Measurements from ENCODE around the gene DAAM2.

DAAM2 gene

DNA sequence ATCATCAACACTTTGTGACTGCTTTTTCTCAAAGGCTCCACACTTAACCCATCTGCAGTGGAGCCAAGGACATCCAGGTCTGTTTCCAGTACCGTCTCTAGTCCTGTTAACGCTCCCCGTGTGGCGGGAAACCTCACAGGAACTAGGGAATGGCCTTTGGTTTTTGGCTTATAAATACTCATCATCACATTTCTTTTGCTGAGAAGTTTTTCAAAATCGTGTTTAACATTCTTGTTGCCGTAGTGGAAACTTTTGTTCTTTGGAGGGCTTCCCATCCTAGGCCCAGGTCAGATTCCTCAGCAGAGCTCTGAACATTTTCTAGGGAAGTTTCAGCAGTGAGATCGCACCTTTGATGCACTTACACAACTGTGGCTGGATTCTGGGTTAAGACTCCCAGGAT is 24.6 kb downstream of the DAAM2 start:
- no peak for DNase-seq
- TF ChIP-seq POLR2A (IDR thresholded peaks at IDR 0.05; ENCODE audit: low read length) (no peak), GATA1 (IDR thresholded peaks at IDR 0.05; ENCODE audit: low read depth, low read length) (no peak)

DNA sequence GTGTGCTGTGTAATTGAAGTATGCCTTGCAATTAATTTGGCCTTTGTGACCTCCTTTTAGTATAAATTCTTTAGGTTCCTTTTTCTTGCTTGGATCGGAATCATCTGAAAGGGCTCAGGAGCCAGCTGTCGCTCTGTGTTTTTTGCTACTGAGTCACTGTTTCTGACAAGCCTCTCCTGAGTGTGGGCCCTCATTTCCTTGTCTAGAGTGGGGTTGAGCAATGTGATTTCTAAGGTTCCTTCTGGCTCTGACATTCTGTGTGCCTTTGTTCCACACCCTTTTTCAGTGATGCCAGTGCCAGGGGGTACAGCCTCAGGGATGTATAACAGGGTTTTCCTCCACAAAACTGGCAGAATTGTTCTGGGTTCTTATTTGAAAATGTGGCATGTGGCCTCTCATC is 26.5 kb downstream of the DAAM2 start:
- TF ChIP-seq POLR2A (IDR thresholded peaks at IDR 0.05; ENCODE audit: low read length) (no peak), GATA1 (IDR thresholded peaks at IDR 0.05; ENCODE audit: low read depth, low read length) (no peak)
- DNase-seq, result no peak

GRCh38 chr6:39819228-39819627 is 27.1 kb downstream of the DAAM2 start:
- TF ChIP-seq POLR2A (IDR thresholded peaks at IDR 0.05; ENCODE audit: low read length), result no peak
- TF ChIP-seq GATA1 (IDR thresholded peaks at IDR 0.05; ENCODE audit: low read depth, low read length), result no peak
- no peak for DNase-seq

- no peak for TF ChIP-seq POLR2A (IDR thresholded peaks at IDR 0.05; ENCODE audit: low read length)
- TF ChIP-seq GATA1 (IDR thresholded peaks at IDR 0.05; ENCODE audit: low read depth, low read length), result no peak
- no peak for DNase-seq
These were observed 27.5 kb downstream of the DAAM2 start for GRCh38 chr6:39819676-39820075.

DNA sequence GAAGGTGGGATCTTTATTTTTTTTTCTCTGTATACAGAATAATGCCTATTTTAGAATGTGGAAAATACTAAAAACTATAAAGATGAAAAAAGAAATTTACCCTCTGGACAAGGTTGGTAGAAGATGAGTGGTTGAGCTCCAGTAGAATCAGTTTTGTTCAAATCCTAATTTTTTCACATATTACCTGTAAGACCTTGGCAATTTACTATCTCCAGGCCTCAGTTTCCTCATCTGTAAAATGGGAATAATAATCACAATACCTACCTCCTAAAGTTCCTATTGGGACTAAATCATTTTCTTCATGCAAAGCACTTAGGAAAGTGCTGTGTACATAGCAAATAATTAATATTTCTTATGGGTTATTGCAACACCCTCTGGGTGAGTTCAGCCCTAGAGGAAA is 28.4 kb downstream of the DAAM2 start:
- TF ChIP-seq POLR2A (IDR thresholded peaks at IDR 0.05; ENCODE audit: low read length), result no peak
- TF ChIP-seq GATA1 (IDR thresholded peaks at IDR 0.05; ENCODE audit: low read depth, low read length), result no peak
- DNase-seq, result no peak

- no peak for TF ChIP-seq POLR2A (IDR thresholded peaks at IDR 0.05; ENCODE audit: low read length)
- DNase-seq, result no peak
These were observed 29.0 kb downstream of the DAAM2 start for GRCh38 chr6:39821046-39821740.

DNA sequence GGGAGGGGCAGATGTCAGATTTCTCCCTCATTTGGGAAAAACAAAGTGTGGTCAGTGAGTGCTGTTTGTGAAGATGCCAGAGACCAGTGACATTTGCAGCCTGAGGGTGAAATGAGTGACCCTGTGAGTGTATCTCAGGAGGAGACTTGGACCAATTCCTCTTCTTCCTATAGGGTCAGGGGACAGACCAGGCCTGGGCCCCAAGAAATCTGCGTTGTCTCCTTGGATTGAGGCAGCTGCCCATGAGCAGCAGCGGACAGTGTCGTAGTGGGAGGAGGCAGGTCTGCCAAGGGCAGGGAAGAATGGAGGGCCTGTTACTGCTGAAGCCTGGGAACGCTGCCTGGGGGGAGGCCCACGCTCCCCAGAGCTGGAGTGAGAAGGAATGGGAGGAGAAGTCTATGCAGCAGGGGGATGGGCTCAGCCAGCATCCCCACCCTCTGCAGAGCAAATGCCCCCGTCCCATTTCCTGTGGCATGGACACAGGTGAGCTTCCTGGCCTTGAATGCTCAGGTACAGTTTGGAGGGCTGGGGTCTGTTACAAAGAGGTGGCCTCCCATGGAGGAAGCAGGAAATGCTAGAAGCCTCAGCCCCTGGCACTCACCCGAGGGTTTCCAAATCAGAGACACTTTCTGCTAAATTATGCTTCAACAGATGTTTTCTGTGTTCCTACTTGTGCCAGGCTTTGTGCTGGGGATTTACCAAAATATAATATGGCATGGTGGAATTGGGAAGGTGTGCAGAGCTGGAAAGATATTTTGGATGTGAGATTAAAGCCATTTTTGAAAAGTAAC is 29.8 kb downstream of the DAAM2 start:
- TF ChIP-seq POLR2A (IDR thresholded peaks at IDR 0.05; ENCODE audit: low read length) (no peak), GATA1 (IDR thresholded peaks at IDR 0.05; ENCODE audit: low read depth, low read length) (no peak)
- DNase-seq, result no peak

DNA sequence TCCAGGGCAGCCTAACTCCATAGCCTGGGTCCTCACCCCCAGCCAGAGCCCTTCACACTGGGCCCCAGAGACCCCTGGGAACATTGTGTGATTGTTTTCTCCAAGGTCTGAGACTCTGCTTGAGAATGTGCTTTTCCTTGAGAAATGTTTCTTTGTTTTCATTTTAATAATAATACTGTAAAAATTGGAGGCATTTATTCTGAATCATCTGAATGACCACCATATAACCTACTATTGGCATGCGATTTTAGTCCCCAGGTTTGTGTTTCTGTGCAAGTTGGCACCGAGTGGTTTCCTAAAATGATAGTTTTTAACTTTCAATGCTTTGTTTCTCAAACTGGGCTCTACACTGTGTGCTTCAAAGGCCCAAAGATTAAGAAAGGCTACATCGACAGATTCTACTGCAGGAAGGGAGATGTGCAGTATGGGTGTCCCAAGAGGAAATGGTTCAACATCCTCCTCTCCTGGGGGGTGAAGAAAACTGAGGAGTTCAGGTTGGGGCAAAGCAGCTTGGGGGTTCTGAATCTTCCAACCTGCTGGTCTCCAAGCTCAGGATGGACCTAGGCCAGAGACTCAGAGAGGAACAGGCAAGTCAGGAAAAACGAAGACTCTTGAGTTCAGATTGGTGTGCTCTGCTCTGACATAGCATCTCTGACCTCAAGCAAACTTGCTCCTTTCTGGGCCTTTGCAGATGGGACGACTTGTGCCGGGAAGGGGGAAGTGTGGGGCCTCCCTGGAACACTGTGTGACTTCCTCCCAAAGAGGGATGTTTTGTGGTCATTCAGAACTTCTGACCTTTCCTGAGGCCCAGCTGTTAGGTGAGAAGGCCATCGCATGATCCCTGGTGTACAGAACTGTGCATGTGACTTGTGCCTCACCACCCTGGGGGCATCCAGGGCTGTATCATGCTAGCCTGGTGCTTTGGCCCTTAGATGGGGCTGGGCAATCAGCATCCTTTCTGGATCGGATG is 31.0 kb downstream of the DAAM2 start:
- TF ChIP-seq GATA1 (IDR thresholded peaks at IDR 0.05; ENCODE audit: low read depth, low read length), result no peak
- TF ChIP-seq POLR2A (IDR thresholded peaks at IDR 0.05; ENCODE audit: low read length), result no peak
- no peak for DNase-seq

GRCh38 chr6:39824030-39824926 is 32.1 kb downstream of the DAAM2 start:
- no peak for DNase-seq

DNA sequence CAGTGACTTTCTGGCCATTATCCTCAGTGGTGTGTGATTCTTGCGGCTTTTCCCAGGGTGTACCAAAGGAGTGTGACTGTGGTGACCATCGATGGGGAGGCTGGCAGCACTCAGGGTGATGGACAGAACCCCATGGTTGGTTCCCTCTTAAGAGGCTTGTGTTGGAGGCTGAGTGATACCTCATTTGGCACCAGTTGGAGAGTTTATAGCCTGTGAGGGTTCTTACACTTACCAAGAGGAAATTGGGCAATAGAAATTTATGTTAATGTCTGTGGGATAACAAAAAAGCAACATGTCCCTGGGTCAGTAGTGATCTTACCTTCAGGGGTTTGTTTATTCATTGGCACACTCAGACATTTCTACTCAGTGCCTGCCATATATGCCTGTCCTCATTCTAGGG is 37.2 kb downstream of the DAAM2 start:
- TF ChIP-seq POLR2A (IDR thresholded peaks at IDR 0.05; ENCODE audit: low read length), result no peak
- no peak for TF ChIP-seq GATA1 (IDR thresholded peaks at IDR 0.05; ENCODE audit: low read depth, low read length)
- no peak for DNase-seq

More at GRCh38 chr6:39824030-39824926, 32.1 kb downstream of the DAAM2 start:
- TF ChIP-seq POLR2A (IDR thresholded peaks at IDR 0.05; ENCODE audit: low read length), result no peak

GRCh38 chr6:39830444-39830843 is 38.3 kb downstream of the DAAM2 start:
- no peak for DNase-seq
- TF ChIP-seq POLR2A (IDR thresholded peaks at IDR 0.05; ENCODE audit: low read length), result no peak
- no peak for TF ChIP-seq GATA1 (IDR thresholded peaks at IDR 0.05; ENCODE audit: low read depth, low read length)

DNA sequence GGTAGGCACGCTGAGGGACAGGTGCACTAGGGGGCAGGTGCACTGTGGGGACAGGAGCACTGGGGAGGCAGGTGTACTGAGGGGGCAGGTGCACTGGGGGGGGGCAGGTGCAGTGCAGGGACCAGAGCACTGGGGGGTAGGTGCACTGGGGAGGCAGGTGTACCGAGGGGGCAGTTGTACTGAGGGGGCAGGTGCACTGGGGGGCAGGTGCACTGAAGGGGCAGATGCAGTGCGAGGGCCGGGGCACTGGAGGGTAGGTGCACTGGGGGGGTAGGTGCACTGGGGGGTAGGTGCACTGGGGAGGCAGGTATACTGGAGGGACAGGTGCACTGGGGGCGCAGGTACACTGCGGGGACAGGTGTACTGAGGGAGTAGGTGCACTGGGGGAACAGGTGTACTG is 39.5 kb downstream of the DAAM2 start:
- DNase-seq, result no peak
- TF ChIP-seq POLR2A (IDR thresholded peaks at IDR 0.05; ENCODE audit: low read length) (no peak), GATA1 (IDR thresholded peaks at IDR 0.05; ENCODE audit: low read depth, low read length) (no peak)

GRCh38 chr6:39834278-39834677 is 42.1 kb downstream of the DAAM2 start:
- no peak for TF ChIP-seq POLR2A (IDR thresholded peaks at IDR 0.05; ENCODE audit: low read length)
- TF ChIP-seq GATA1 (IDR thresholded peaks at IDR 0.05; ENCODE audit: low read depth, low read length), result no peak
- no peak for DNase-seq
